Esophagus squamous epithelium (tissue), 4 donors: ENCODE results near the gene CNPY1.

Source experiments
- POLR2A ChIP-seq, 4 donors: fragments of 450-650 bp; IDR thresholded peaks; one replicate each; pipeline ENCODE4 v1.6.1; 2017; ENCODE audit warnings: antibody characterized with exemption in 4 of 4, mild to moderate bottlenecking in 4 of 4, moderate library complexity in 3 of 4
- TF ChIP-seq, protein P1 (sequence below), 6 experiments: fragments of 450-650 bp in 4 of 6; fragments of 200-600 bp in 2 of 6; sonication (generic) in 2 of 6; IDR thresholded peaks; one replicate each; pipeline ENCODE4 v1.5.1; 2016 to 2019; ENCODE audit warnings: antibody characterized with exemption in 6 of 6, mild to moderate bottlenecking in 4 of 6, moderate library complexity in 4 of 6

DNA sequence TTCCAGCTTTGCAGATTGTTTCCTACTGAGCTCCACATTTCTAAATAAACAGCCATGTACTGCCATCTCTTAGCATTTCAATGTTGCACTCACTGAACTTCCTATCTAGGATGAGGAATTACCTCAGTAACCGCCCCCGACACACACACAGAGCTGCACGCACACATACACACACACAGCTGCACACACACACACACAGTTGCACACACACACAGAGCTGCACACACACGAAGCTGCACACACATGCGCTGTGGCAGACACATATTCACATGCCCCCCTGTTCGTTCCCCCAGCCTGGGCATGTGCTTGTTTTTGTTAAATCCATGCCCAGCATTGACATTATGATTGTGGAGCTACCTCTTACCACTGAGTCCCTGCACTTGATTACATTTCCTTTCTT is 39.6 kb upstream of the CNPY1 start:
- TF ChIP-seq, protein P1, sequence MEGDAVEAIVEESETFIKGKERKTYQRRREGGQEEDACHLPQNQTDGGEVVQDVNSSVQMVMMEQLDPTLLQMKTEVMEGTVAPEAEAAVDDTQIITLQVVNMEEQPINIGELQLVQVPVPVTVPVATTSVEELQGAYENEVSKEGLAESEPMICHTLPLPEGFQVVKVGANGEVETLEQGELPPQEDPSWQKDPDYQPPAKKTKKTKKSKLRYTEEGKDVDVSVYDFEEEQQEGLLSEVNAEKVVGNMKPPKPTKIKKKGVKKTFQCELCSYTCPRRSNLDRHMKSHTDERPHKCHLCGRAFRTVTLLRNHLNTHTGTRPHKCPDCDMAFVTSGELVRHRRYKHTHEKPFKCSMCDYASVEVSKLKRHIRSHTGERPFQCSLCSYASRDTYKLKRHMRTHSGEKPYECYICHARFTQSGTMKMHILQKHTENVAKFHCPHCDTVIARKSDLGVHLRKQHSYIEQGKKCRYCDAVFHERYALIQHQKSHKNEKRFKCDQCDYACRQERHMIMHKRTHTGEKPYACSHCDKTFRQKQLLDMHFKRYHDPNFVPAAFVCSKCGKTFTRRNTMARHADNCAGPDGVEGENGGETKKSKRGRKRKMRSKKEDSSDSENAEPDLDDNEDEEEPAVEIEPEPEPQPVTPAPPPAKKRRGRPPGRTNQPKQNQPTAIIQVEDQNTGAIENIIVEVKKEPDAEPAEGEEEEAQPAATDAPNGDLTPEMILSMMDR (IDR thresholded peaks at IDR 0.05), result no peak
- no peak for TF ChIP-seq POLR2A (IDR thresholded peaks at IDR 0.05)
